ENCODE results near the gene SCYGR6.

The SCYGR6 gene

DNA sequence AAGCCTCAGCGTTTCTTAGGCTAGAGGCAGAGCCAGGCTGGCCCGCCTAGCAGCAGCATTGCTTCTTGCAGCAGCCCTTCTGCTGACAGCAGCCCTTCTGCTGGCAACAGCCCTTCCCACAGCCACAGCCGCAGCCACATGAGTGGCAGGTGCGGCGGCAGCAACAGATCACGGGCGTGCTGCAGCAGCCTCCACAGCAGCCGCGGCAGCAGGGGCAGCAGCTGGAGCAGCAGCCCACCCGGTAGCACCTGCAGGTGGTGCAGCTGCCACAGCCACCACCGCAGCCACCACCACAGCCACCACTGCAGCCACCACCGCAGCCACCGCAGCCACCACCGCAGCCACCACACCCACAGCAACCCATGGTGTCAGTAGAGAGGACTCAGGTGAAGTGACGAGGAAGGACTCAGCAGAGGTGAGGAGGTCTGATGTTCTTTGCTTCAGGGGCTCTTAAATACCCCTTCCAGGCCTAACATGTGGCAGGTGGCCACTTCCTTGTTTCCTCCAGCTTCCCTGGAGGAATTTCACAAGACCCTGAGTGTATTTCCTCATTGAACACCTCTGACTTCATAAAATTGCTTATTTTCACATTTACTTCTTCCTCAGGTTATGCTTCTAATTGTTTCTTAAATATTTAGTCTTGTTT, at the start of gene SCYGR6:
TSS of gene SCYGR6 (minus strand) at position 364 of the 646 bp plus-strand sequence. CDS start at position 364, 0 bp downstream.
- Histone ChIP-seq H3K4me2 (no peak within 1 kb of the TSS), H3K9ac (no peak within 1 kb of the TSS), H4K20me1 (no peaks in the 10 kb centered on the region), H3K27me3 (no peaks in the 10 kb centered on the region), H3K27ac (no peak within 1 kb of the TSS), H3K4me1 (no peaks in the 10 kb centered on the region; a peak in 1 of 20 replicates), H3K9me3 (replicated peaks in 1 of 11) (no peaks in the 10 kb centered on the region), H3K36me3 (no peaks in the 10 kb centered on the region), H3K4me3 (no peak within 1 kb of the TSS)
- TF ChIP-seq Cebpa-rat (IDR thresholded peaks at IDR 0.05), result no peak

GRCh38 chr2:227774011-227774624, 49.6 kb upstream of the SCYGR6 start:
- Histone ChIP-seq H3K36me3 (no peaks in the 10 kb centered on the region), H3K4me1 (0 out of 20 replicates have a peak, but pooled peaks cover 0 to 3% (median 0%) of the 10 kb centered on the region in 10 experiments), H3K27ac (no peak overlapping the region), H3K4me2 (no peak overlapping the region), H3K27me3 (no peaks in the 10 kb centered on the region), H4K20me1 (no peaks in the 10 kb centered on the region), H3K4me3 (no peak overlapping the region), H3K9ac (no peak overlapping the region), H3K9me3 (replicated peaks in 1 of 11) (peaks cover 0 to 6% (median 0%) of the 10 kb centered on the region in 11 experiments; a peak in 1 of 22 replicates)
- TF ChIP-seq Cebpa-rat (IDR thresholded peaks at IDR 0.05), result no peak

DNA sequence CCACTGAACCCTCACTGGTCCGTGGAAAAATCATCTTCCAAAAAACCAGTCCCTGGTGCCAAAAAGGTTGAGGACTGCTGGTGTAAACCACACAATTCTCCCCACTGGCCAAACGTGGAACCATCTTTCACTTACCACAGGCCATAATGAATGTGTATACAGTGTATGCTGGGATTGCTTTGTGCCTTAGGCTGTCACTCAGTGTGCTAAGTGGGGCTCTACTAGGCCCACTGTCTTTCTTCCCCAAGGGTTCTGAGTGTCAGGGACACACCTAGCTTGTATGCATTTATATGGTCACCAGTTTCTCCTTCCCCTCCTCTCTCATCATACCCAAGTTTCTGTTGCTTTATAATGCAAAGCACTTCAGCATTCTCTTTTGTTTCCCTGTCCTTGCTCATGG, 48.4 kb upstream of the SCYGR6 start:
- no peak for TF ChIP-seq Cebpa-rat (IDR thresholded peaks at IDR 0.05)
- Histone ChIP-seq H3K36me3 (no peaks in the 10 kb centered on the region), H3K27me3 (no peaks in the 10 kb centered on the region), H3K4me2 (no peak overlapping the region), H3K27ac (no peak overlapping the region), H3K9ac (no peak overlapping the region), H3K9me3 (replicated peaks in 1 of 11) (peaks cover 0 to 3% (median 0%) of the 10 kb centered on the region in 11 experiments; a peak in 1 of 22 replicates), H3K4me1 (0 out of 20 replicates have a peak, but pooled peaks cover 0 to 3% (median 0%) of the 10 kb centered on the region in 10 experiments), H3K4me3 (no peak overlapping the region), H4K20me1 (no peaks in the 10 kb centered on the region)

DNA sequence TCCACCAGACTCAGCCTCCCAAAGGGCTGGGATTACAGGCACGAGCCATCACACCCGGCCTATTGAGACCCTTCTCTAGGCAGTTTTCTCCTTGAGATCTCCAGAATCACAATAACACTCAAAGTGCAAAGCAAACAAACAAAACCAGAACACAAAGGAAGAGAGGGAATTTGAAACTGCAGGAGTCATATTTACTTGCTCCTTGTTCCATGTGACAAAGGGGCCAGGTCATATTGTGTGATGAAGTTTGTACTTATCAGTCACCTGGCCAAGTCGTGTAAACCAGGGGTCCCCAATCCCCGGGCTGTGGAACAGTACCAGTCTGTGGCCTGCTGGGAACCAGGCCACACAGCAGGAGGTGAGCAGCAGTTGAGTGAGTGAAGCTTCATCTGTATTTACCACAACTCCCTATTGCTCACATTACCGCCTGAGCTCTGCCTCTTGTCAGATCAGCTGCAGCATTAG, 47.7 kb upstream of the SCYGR6 start:
- Histone ChIP-seq H4K20me1 (no peaks in the 10 kb centered on the region), H3K4me1 (0 out of 20 replicates have a peak, but pooled peaks cover 0 to 3% (median 0%) of the 10 kb centered on the region in 10 experiments), H3K9ac (no peak overlapping the region), H3K4me2 (no peak overlapping the region), H3K36me3 (no peaks in the 10 kb centered on the region), H3K4me3 (no peak overlapping the region), H3K9me3 (replicated peaks in 1 of 11) (no peaks in the 10 kb centered on the region), H3K27ac (no peak overlapping the region), H3K27me3 (no peaks in the 10 kb centered on the region)
- no peak for TF ChIP-seq Cebpa-rat (IDR thresholded peaks at IDR 0.05)

DNA sequence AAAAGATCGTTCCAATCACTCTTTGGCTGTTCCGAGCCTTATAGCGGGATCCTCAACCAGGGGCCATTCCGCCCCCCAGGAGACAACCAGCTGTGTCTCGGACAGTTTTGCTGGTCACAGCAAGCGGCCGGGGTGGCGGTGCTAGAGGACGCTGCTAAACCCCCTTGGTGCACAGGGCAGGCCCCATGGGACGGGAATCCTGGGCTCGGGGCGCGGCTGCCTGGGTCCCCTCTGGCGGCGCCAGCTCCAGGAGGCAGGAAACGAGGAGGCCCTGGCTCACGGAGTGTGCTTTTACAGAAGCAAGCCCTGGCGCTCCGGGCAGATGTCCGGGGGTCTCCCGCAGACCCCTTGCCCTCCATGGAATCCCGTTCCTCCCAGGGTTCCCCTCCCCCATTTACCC, 43.3 kb upstream of the SCYGR6 start:
- no peak for TF ChIP-seq Cebpa-rat (IDR thresholded peaks at IDR 0.05)

GRCh38 chr2:227766373-227766883, 41.9 kb upstream of the SCYGR6 start:
- 0 out of 20 replicates have a peak, but pooled peaks cover 0 to 3% (median 0%) of the 10 kb centered on the region in 10 experiments for H3K4me1 ChIP-seq
- H3K9ac ChIP-seq, result no peak overlapping the region
- no peaks in the 10 kb centered on the region for H3K9me3 ChIP-seq (replicated peaks in 1 of 11)
- no peak overlapping the region for H3K4me3 ChIP-seq
- no peak overlapping the region for H3K4me2 ChIP-seq
- no peaks in the 10 kb centered on the region for H3K36me3 ChIP-seq
- no peaks in the 10 kb centered on the region for H4K20me1 ChIP-seq
- no peak for TF ChIP-seq Cebpa-rat (IDR thresholded peaks at IDR 0.05)
- H3K27ac ChIP-seq, result no peak overlapping the region
- H3K27me3 ChIP-seq, result no peaks in the 10 kb centered on the region

More for the DNA sequence above, 43.3 kb upstream of the SCYGR6 start:
- Histone ChIP-seq H4K20me1 (no peaks in the 10 kb centered on the region), H3K4me1 (0 out of 20 replicates have a peak, but pooled peaks cover 0 to 3% (median 0%) of the 10 kb centered on the region in 10 experiments), H3K9me3 (replicated peaks in 1 of 11) (no peaks in the 10 kb centered on the region), H3K9ac (no peak overlapping the region), H3K4me2 (no peak overlapping the region), H3K36me3 (no peaks in the 10 kb centered on the region), H3K27me3 (no peaks in the 10 kb centered on the region), H3K4me3 (no peak overlapping the region), H3K27ac (no peak overlapping the region)

- TF ChIP-seq Cebpa-rat (IDR thresholded peaks at IDR 0.05), result no peak
- Histone ChIP-seq H3K4me2 (no peak overlapping the region), H4K20me1 (no peaks in the 10 kb centered on the region), H3K36me3 (no peaks in the 10 kb centered on the region), H3K4me1 (0 out of 20 replicates have a peak, but pooled peaks cover 0 to 3% (median 0%) of the 10 kb centered on the region in 10 experiments), H3K4me3 (no peak overlapping the region), H3K27me3 (no peaks in the 10 kb centered on the region), H3K9me3 (replicated peaks in 1 of 11) (no peaks in the 10 kb centered on the region), H3K27ac (no peak overlapping the region), H3K9ac (no peak overlapping the region)
Observed at GRCh38 chr2:227765788-227766372, 41.3 kb upstream of the SCYGR6 start.

GRCh38 chr2:227761740-227762476, 37.4 kb upstream of the SCYGR6 start:
- TF ChIP-seq Cebpa-rat (IDR thresholded peaks at IDR 0.05), result no peak
- Histone ChIP-seq H3K4me1 (no peaks in the 10 kb centered on the region), H3K9ac (no peak overlapping the region), H3K36me3 (no peaks in the 10 kb centered on the region), H3K27me3 (no peaks in the 10 kb centered on the region), H4K20me1 (no peaks in the 10 kb centered on the region), H3K9me3 (replicated peaks in 1 of 11) (no peaks in the 10 kb centered on the region), H3K4me3 (no peak overlapping the region), H3K27ac (no peak overlapping the region), H3K4me2 (no peak overlapping the region)
